GM12878 (cell line): Measurements from ENCODE around the gene RTL9. TPM values are rescaled to one million over a fixed set of nuclear protein-coding genes. Genes with fewer than 3 reads are reported as not detected.

Source experiments
- ATAC-seq: fragments of 200-7000 bp; cut with Tn5 transposase; 3 replicates; pipeline ENCODE4 v1.9.1; 2020; ENCODE audit warnings: mild to moderate bottlenecking, moderate library complexity
- BruUV-seq: library from RNA; stranded (reverse); fragments of 400-500 nt; replicated peaks from 2 replicates; lab custom pipeline; 2021; lab: Mats Ljungman, UMichigan
- CTCF ChIA-PET: fragments of 300-600 bp; sonication (Branson Sonifier 250); formaldehyde crosslinking; extraction: SDS; loops from one replicate; lab custom pipeline; 2021; ENCODE audit warnings: inconsistent platforms; lab: Yijun Ruan, JAX
- POLR2A ChIA-PET: fragments of 350-600 bp; formaldehyde crosslinking; extraction: SDS; loops from one replicate; lab custom pipeline; 2021; ENCODE audit warnings: inconsistent platforms; lab: Charles Lee
- RAD21 ChIA-PET: fragments of 300-600 bp; sonication (Branson Sonifier 250); formaldehyde crosslinking; loops from one replicate; lab custom pipeline; 2023; ENCODE audit warnings: antibody characterized with exemption; ENCODE audit not compliant: unreplicated experiment; lab: Charles Lee
- SMC1A ChIA-PET: fragments of 300-600 bp; sonication (Branson Sonifier 250); formaldehyde crosslinking; loops from one replicate; lab custom pipeline; 2023; ENCODE audit not compliant: unreplicated experiment, uncharacterized antibody; lab: Charles Lee
- DNase-seq: peaks from one replicate; pipeline ENCODE4 v3.0.0-alpha.2; 2011; ENCODE audit warnings: low read depth, low spot score
- FAIRE-seq: peaks from 3 replicates; lab custom pipeline; 2011; peaks lifted over from hg19 to GRCh38; lab: Jason Lieb, UNC
- H2AFZ ChIP-seq: 2 replicates; pipeline ENCODE4 v1.6.0; 2011; ENCODE audit warnings: low read depth, low read length, control low read depth; ENCODE audit not compliant: control insufficient read depth
- H3K27ac ChIP-seq: 2 replicates; pipeline ENCODE4 v1.5.1; 2011; ENCODE audit warnings: control low read depth; ENCODE audit not compliant: control insufficient read depth, insufficient read depth
- H3K27me3 ChIP-seq, 2 experiments: replicated peaks in 1 of 2; 2 replicates each; pipeline versions ENCODE4 v1.6.0 to v1.6.1; 2011; ENCODE audit warnings: low read length in 1 of 2; ENCODE audit not compliant: control insufficient read depth in 2 of 2, insufficient read depth in 2 of 2
- H3K36me3 ChIP-seq, 2 experiments: 2 replicates each; pipeline ENCODE4 v1.5.1; 2011; ENCODE audit warnings: low read length in 1 of 2; ENCODE audit not compliant: control insufficient read depth in 2 of 2, insufficient read depth in 2 of 2
- H3K4me1 ChIP-seq: 2 replicates; pipeline ENCODE4 v1.6.1; 2011; ENCODE audit warnings: mild to moderate bottlenecking, low read length, moderate library complexity, mixed read lengths; ENCODE audit not compliant: control insufficient read depth, insufficient read depth
- H3K4me2 ChIP-seq: 2 replicates; pipeline ENCODE4 v1.6.0; 2011; ENCODE audit warnings: control low read depth; ENCODE audit not compliant: control insufficient read depth, insufficient read depth
- H3K4me3 ChIP-seq: fragments of 200-600 bp; sonication (generic); 2 replicates; pipeline ENCODE4 v1.5.1; 2016
- H3K79me2 ChIP-seq: 2 replicates; pipeline ENCODE4 v1.6.0; 2011; ENCODE audit warnings: low read length; ENCODE audit not compliant: control insufficient read depth, insufficient read depth
- H3K9ac ChIP-seq: 2 replicates; pipeline ENCODE4 v1.8.0; 2011; ENCODE audit warnings: low read length, control low read depth, mixed read lengths; ENCODE audit not compliant: control insufficient read depth, insufficient read depth
- H3K9me3 ChIP-seq: replicated peaks from 3 replicates; pipeline ENCODE4 v1.5.1; 2011; ENCODE audit warnings: mild to moderate bottlenecking, low read length; ENCODE audit not compliant: control insufficient read depth, insufficient read depth
- H4K20me1 ChIP-seq: 2 replicates; pipeline ENCODE4 v1.6.0; 2011; ENCODE audit not compliant: control insufficient read depth, insufficient read depth
- BCL11A ChIP-seq: IDR thresholded peaks from 2 replicates; pipeline ENCODE4 v1.6.1; 2011; ENCODE audit warnings: low read depth, low read length
- EGR1 ChIP-seq, 2 experiments: IDR thresholded peaks; 1 replicate in 1 of 2; 2 replicates in 1 of 2; pipeline ENCODE4 v1.6.1; 2011 to 2012; ENCODE audit warnings: low read depth in 2 of 2, low read length in 2 of 2, borderline replicate concordance in 1 of 2, mild to moderate bottlenecking in 1 of 2, moderate library complexity in 1 of 2
- ELK1 ChIP-seq: IDR thresholded peaks from 2 replicates; pipeline ENCODE4 v1.6.1; 2012; ENCODE audit warnings: low read depth, low read length, improper control_type of control experiment
- IRF3 ChIP-seq: fragments of 450-650 bp; IDR thresholded peaks from 2 replicates; pipeline ENCODE4 v1.6.1; 2014; ENCODE audit warnings: mild to moderate bottlenecking
- LARP7 ChIP-seq: fragments of 450-650 bp; IDR thresholded peaks from 2 replicates; pipeline ENCODE4 v1.6.1; 2017; ENCODE audit warnings: mild to moderate bottlenecking
- MYC ChIP-seq: IDR thresholded peaks from 2 replicates; pipeline ENCODE4 v1.6.1; 2011; ENCODE audit warnings: mild to moderate bottlenecking, low read length, moderate library complexity, inconsistent platforms; ENCODE audit not compliant: insufficient read depth, insufficient replicate concordance, insufficient read length, severe bottlenecking
- PBX3 ChIP-seq: IDR thresholded peaks from 2 replicates; pipeline ENCODE4 v1.6.1; 2011; ENCODE audit warnings: mild to moderate bottlenecking, low read depth, low read length, moderate library complexity; ENCODE audit not compliant: insufficient replicate concordance
- POLR2A ChIP-seq: IDR thresholded peaks from 2 replicates; pipeline ENCODE4 v1.6.1; 2011; ENCODE audit warnings: low read depth, mild to moderate bottlenecking, low read length
- POLR2AphosphoS5 ChIP-seq: IDR thresholded peaks from 2 replicates; pipeline ENCODE4 v1.6.1; 2011; ENCODE audit warnings: mild to moderate bottlenecking, low read length, inconsistent platforms
- RCOR1 ChIP-seq: conservative IDR thresholded peaks from 2 replicates; pipeline ENCODE4 v1.6.1; 2012; ENCODE audit warnings: low read depth, low read length, improper control_type of control experiment
- RUNX3 ChIP-seq: IDR thresholded peaks from 2 replicates; pipeline ENCODE4 v1.6.1; 2012; ENCODE audit warnings: low read length, inconsistent platforms
- SREBF2 ChIP-seq: IDR thresholded peaks from 2 replicates; pipeline ENCODE4 v1.6.1; 2012; ENCODE audit warnings: mild to moderate bottlenecking, low read length
- TAF1 ChIP-seq: IDR thresholded peaks from 2 replicates; pipeline ENCODE4 v1.6.1; 2011; ENCODE audit warnings: mild to moderate bottlenecking, low read depth, low read length, borderline replicate concordance
- ZNF384 ChIP-seq: IDR thresholded peaks from 2 replicates; pipeline ENCODE4 v1.6.1; 2012; ENCODE audit warnings: low read depth, mild to moderate bottlenecking, low read length, improper control_type of control experiment, borderline replicate concordance
- ZNF687 ChIP-seq: fragments of 450-650 bp; IDR thresholded peaks from 2 replicates; pipeline ENCODE4 v1.6.1; 2017; ENCODE audit warnings: mild to moderate bottlenecking, moderate library complexity
- WGBS: methylation state at CpG from one replicate; pipeline ENCODE4 v1.1.6; 2016; ENCODE audit warnings: low lambda C conversion rate; ENCODE audit not compliant: insufficient replicate concordance, insufficient coverage; ENCODE audit errors: missing lambda C conversion rate; 5-methylcytosine and 5-hydroxymethylcytosine counted together
- in situ Hi-C: fragments of 300-500 bp; cut with MboI; formaldehyde crosslinking; loops from 9 replicates; pipeline ENCODE4 v1.14.3; 2018; ENCODE audit warnings: mixed read lengths
- intact Hi-C: fragments of 100-400 bp; cut with micrococcal nuclease; formaldehyde crosslinking; loops from one replicate; pipeline ENCODE4 v1.14.2; 2022; ENCODE audit not compliant: unreplicated experiment
- polyA plus RNA-seq, 11 experiments: library from polyadenylated mRNA; depleted of rRNA in 4 of 11; unstranded in 6 of 11; stranded (reverse) in 5 of 11; fragments of >200 nt; fragmentation: Nextera tagmentation in 4 of 11; fragmentation: Illumina TruSeq in 1 of 11; extraction: Ambion mirVana in 4 of 11; extraction: Trizol in 1 of 11; gene quantifications; 1 replicate in 1 of 11; 2 replicates in 10 of 11; pipeline versions ENCODE4 v1.2.1 to v1.2.3, GENCODE V29; 2011 to 2016; ENCODE audit warnings: inconsistent platforms in 2 of 11, missing spikeins in 2 of 11, low read depth in 1 of 11
- total RNA-seq, 4 experiments: library from RNA; depleted of rRNA in 3 of 4; stranded (reverse); fragments of >200 nt in 3 of 4; fragmentation: Illumina TruSeq in 1 of 4; extraction: Trizol in 1 of 4; gene quantifications; 2 replicates each; pipeline versions ENCODE4 v1.2.1 to v1.2.3, GENCODE V29; 2013 to 2021

The RTL9 gene
- total and polyA plus RNA-seq, 10 of the 15 experiments (the other 5 are each of a cell fraction or from before 2014, with no cell fraction given): 0.05 to 1.2 (median 0.17) TPM

GRCh38 chrX:110317820-110318663 is 40.6 kb upstream of the RTL9 start, which contains the start of gene AMMECR1:
AMMECR1 (minus strand) TSS chrX:110318085; CDS start chrX:110318071, 14 bp downstream.
- CTCF ChIA-PET: interaction anchor here (0.9 to 1.9 kb wide), 6 partner anchors 8 to 162 kb away, joined by 3 to 8 read pairs (median 4); no protein-coding TSS in a partner anchor
- peaks cover 45% of the 10 kb centered on the region for H3K79me2 ChIP-seq
- POLR2A ChIA-PET: interaction anchor here (1.4 to 1.5 kb wide), 2 partner anchors 12 to 146 kb away, joined by 4 read pairs; no protein-coding TSS in a partner anchor
- no peaks in the 10 kb centered on the region for H4K20me1 ChIP-seq
- no peaks in the 10 kb centered on the region for H3K36me3 ChIP-seq
- H3K9me3 ChIP-seq: no peaks in the 10 kb centered on the region
- WGBS: 42% methylated on average over 74 of the region's 78 CpGs
- peak within 1 kb of the TSS; percentile 75 for H3K27ac ChIP-seq
- no peaks in the 10 kb centered on the region; the same call in 1 of the 2 replicates for H3K4me1 ChIP-seq
- peak within 1 kb of the TSS; percentile 86 for H3K4me2 ChIP-seq
- in situ Hi-C loops: no loop called here
- H3K9ac ChIP-seq: peak within 1 kb of the TSS; percentile 78
- SMC1A ChIA-PET: interaction anchor here (1.3 to 2.3 kb wide), 5 partner anchors 13 to 158 kb away, joined by 4 to 11 read pairs (median 5); no protein-coding TSS in a partner anchor
- H3K27me3 ChIP-seq: no peaks in the 10 kb centered on the region
- peak; percentile 73 for ATAC-seq
- peak within 1 kb of the TSS; percentile 79 for H3K4me3 ChIP-seq
- no peak for FAIRE-seq
- intact Hi-C loops: loop anchor here (2.0 to 5.0 kb wide), 2 partner anchors 94 to 151 kb away; no protein-coding TSS in a partner anchor
- no peak for DNase-seq
- RAD21 ChIA-PET: interaction anchor here (1.0 to 3.0 kb wide), 5 partner anchors 40 to 146 kb away, joined by 3 to 8 read pairs (median 3); no protein-coding TSS in a partner anchor
- BruUV-seq: no TSS peak
- peak within 1 kb of the TSS; percentile 75 for H2AFZ ChIP-seq
- TF ChIP-seq ZNF687 (0 out of 2 replicates have a peak, but pooled peaks have one; percentile 43), BCL11A (no peak), POLR2AphosphoS5 (peak; percentile 60; the same call in 1 of the 2 replicates), MYC (no peak), IRF3 (no peak), RCOR1 (no peak), TAF1 (peak; percentile 90), SREBF2 (no peak), RUNX3 (no peak), PBX3 (no peak), EGR1 (IDR thresholded peaks at IDR 0.05; ENCODE audit: borderline replicate concordance in 1 of 2, low read depth in 2 of 2, low read length in 2 of 2) (peak in 1 of 2 experiments; percentile 43; a peak in 1 of 3 replicates), ELK1 (no peak), LARP7 (no peak; the same call in 1 of the 2 replicates), ZNF384 (no peak), POLR2A (peak; percentile 91)
